H1 (cell line): ENCODE measurements around the gene LSM10. TPM values are rescaled to one million over a fixed set of nuclear protein-coding genes. Genes with fewer than 3 reads are reported as not detected.

Experiments used
- CTCF ChIA-PET: fragments of 300-600 bp; sonication (Branson Sonifier 250); formaldehyde crosslinking; loops from one replicate; lab custom pipeline; 2021; ENCODE audit not compliant: partially characterized antibody; lab: Charles Lee
- POLR2A ChIA-PET: fragments of 300-600 bp; sonication (Branson Sonifier 250); formaldehyde crosslinking; loops from one replicate; lab custom pipeline; 2021; ENCODE audit warnings: inconsistent platforms; ENCODE audit not compliant: partially characterized antibody; lab: Charles Lee
- DNase-seq, 2 experiments: peaks; one replicate each; pipeline versions ENCODE4 v3.0.0 to v3.0.0-alpha.2; 2010 to 2022; ENCODE audit warnings: low spot score in 2 of 2, low read depth in 1 of 2, mixed read lengths in 1 of 2
- FAIRE-seq: peaks from 2 replicates; lab custom pipeline; 2011; peaks lifted over from hg19 to GRCh38; lab: Jason Lieb, UNC
- H2AFZ ChIP-seq: 2 replicates; pipeline ENCODE4 v1.8.1; 2012; ENCODE audit warnings: low read length, inconsistent platforms
- H2AK5ac ChIP-seq: 2 replicates; pipeline ENCODE4 v1.6.1; 2013; ENCODE audit warnings: low read depth, low read length
- H2BK120ac ChIP-seq: replicated peaks from 2 replicates; pipeline ENCODE3; 2013; ENCODE audit warnings: low read depth, low read length, inconsistent platforms
- H2BK12ac ChIP-seq: 2 replicates; pipeline ENCODE4 v1.6.1; 2013; ENCODE audit warnings: low read depth, low read length
- H2BK15ac ChIP-seq: 2 replicates; pipeline ENCODE4 v1.6.1; 2013; ENCODE audit warnings: low read length
- H2BK20ac ChIP-seq: 2 replicates; pipeline ENCODE4 v1.6.1; 2013; ENCODE audit warnings: low read length
- H2BK5ac ChIP-seq: 2 replicates; pipeline ENCODE4 v1.6.1; 2013; ENCODE audit warnings: low read depth, low read length
- H3K14ac ChIP-seq: 2 replicates; pipeline ENCODE4 v1.6.1; 2013; ENCODE audit warnings: inconsistent platforms; ENCODE audit not compliant: insufficient read length
- H3K18ac ChIP-seq: 2 replicates; pipeline ENCODE4 v1.6.1; 2013; ENCODE audit warnings: low read length; ENCODE audit errors: extremely low read depth
- H3K23ac ChIP-seq: 2 replicates; pipeline ENCODE4 v1.6.1; 2013; ENCODE audit warnings: inconsistent platforms; ENCODE audit not compliant: insufficient read length
- H3K23me2 ChIP-seq: 2 replicates; pipeline ENCODE4 v1.6.1; 2013; ENCODE audit warnings: low read depth, low read length
- H3K27ac ChIP-seq: 2 replicates; pipeline ENCODE4 v1.6.1; 2011; ENCODE audit warnings: low read depth, low read length, inconsistent platforms
- H3K27me3 ChIP-seq, 4 experiments: replicated peaks in 1 of 4; 1 replicate in 1 of 4; 2 replicates in 3 of 4; pipeline versions ENCODE4 v1.6.1 to v1.8.1; 2011 to 2013; ENCODE audit warnings: low read length in 3 of 4, mild to moderate bottlenecking in 3 of 4, inconsistent platforms in 2 of 4, mixed read lengths in 2 of 4, moderate library complexity in 1 of 4; ENCODE audit not compliant: control insufficient read depth in 3 of 4, insufficient read depth in 3 of 4; ENCODE audit errors: extremely low read depth in 1 of 4
- H3K36me3 ChIP-seq, 4 experiments: 2 replicates each; pipeline versions ENCODE4 v1.6.1 to v1.8.1; 2011 to 2013; ENCODE audit warnings: mild to moderate bottlenecking in 4 of 4, low read length in 3 of 4, moderate library complexity in 2 of 4, control low read depth in 1 of 4, inconsistent platforms in 1 of 4; ENCODE audit not compliant: insufficient read depth in 4 of 4, control insufficient read depth in 2 of 4
- H3K4ac ChIP-seq: replicated peaks from 2 replicates; pipeline ENCODE3; 2013; ENCODE audit warnings: low read length, low read depth, mixed read lengths, inconsistent platforms; ENCODE audit not compliant: insufficient read length
- H3K4me1 ChIP-seq, 4 experiments: replicated peaks in 1 of 4; 1 replicate in 1 of 4; 2 replicates in 3 of 4; pipeline versions ENCODE4 v1.6.1 to v1.8.1; 2011 to 2013; ENCODE audit warnings: low read length in 3 of 4, inconsistent platforms in 2 of 4, mixed read lengths in 1 of 4; ENCODE audit not compliant: insufficient read depth in 4 of 4, control insufficient read depth in 3 of 4
- H3K4me2 ChIP-seq, 2 experiments: 2 replicates each; pipeline versions ENCODE4 v1.6.1 to v1.8.1; 2011 to 2013; ENCODE audit warnings: low read depth in 2 of 2, low read length in 2 of 2, control low read depth in 1 of 2, inconsistent platforms in 1 of 2, mild to moderate bottlenecking in 1 of 2; ENCODE audit not compliant: insufficient read depth in 1 of 2
- H3K4me3 ChIP-seq, 4 experiments: fragments of 200-600, 300-600 bp in 1 of 4; sonication (generic), shearing (Covaris generic), sonication (Bioruptor Twin) in 1 of 4; 2 replicates each; pipeline versions ENCODE4 v1.5.1 to v1.8.1; 2011 to 2016; ENCODE audit warnings: low read length in 4 of 4, low read depth in 3 of 4, control low read depth in 2 of 4, inconsistent platforms in 2 of 4, mild to moderate bottlenecking in 2 of 4, mixed read lengths in 1 of 4, moderate library complexity in 1 of 4; ENCODE audit not compliant: insufficient read depth in 2 of 4; ENCODE audit errors: extremely low read depth in 1 of 4
- H3K56ac ChIP-seq: replicated peaks from 2 replicates; pipeline ENCODE3; 2013; ENCODE audit warnings: low read depth, mild to moderate bottlenecking, mixed read lengths, low read length, inconsistent platforms; ENCODE audit not compliant: insufficient read length
- H3K79me1 ChIP-seq: 2 replicates; pipeline ENCODE4 v1.6.1; 2013; ENCODE audit warnings: low read depth, low read length, control low read depth
- H3K79me2 ChIP-seq, 2 experiments: 2 replicates each; pipeline versions ENCODE4 v1.6.1 to v1.8.1; 2012 to 2013; ENCODE audit warnings: low read length in 2 of 2, mild to moderate bottlenecking in 2 of 2, inconsistent platforms in 1 of 2; ENCODE audit not compliant: insufficient read depth in 2 of 2, control insufficient read depth in 1 of 2
- H3K9ac ChIP-seq, 4 experiments: replicated peaks in 1 of 4; 1 replicate in 1 of 4; 2 replicates in 3 of 4; pipeline versions ENCODE4 v1.6.1 to v1.8.1; 2011 to 2013; ENCODE audit warnings: low read depth in 3 of 4, low read length in 3 of 4, control low read depth in 2 of 4, mild to moderate bottlenecking in 2 of 4, moderate library complexity in 2 of 4, inconsistent platforms in 1 of 4; ENCODE audit errors: extremely low read depth in 1 of 4
- H3K9me3 ChIP-seq, 2 experiments: 2 replicates each; pipeline versions ENCODE4 v1.6.1 to v1.8.1; 2012 to 2013; ENCODE audit warnings: mild to moderate bottlenecking in 2 of 2, moderate library complexity in 2 of 2, control low read depth in 1 of 2, inconsistent platforms in 1 of 2, low read depth in 1 of 2, low read length in 1 of 2, mixed read lengths in 1 of 2; ENCODE audit not compliant: insufficient read depth in 2 of 2
- H4K20me1 ChIP-seq, 2 experiments: replicated peaks in 1 of 2; 2 replicates each; pipeline versions ENCODE3 to v1.8.1; 2011 to 2013; ENCODE audit warnings: inconsistent platforms in 2 of 2, low read length in 2 of 2, mild to moderate bottlenecking in 1 of 2; ENCODE audit not compliant: insufficient read depth in 2 of 2, control insufficient read depth in 1 of 2
- H4K5ac ChIP-seq: 2 replicates; pipeline ENCODE4 v1.6.1; 2013; ENCODE audit warnings: low read length, low read depth, mixed read lengths, inconsistent platforms; ENCODE audit not compliant: insufficient read length
- H4K8ac ChIP-seq: 2 replicates; pipeline ENCODE4 v1.8.0; 2013; ENCODE audit warnings: mild to moderate bottlenecking, moderate library complexity, low read length, inconsistent platforms; ENCODE audit not compliant: insufficient read depth; ENCODE audit errors: extremely low read depth
- H4K91ac ChIP-seq: replicated peaks from 2 replicates; pipeline ENCODE3; 2013; ENCODE audit warnings: low read length, mixed read lengths, inconsistent platforms; ENCODE audit not compliant: insufficient read length
- BRCA1 ChIP-seq: IDR thresholded peaks from 2 replicates; pipeline ENCODE4 v1.6.1; 2012; ENCODE audit warnings: low read depth, low read length, improper control_type of control experiment
- CREB1 ChIP-seq: IDR thresholded peaks from 2 replicates; pipeline ENCODE4 v1.6.1; 2012; ENCODE audit warnings: inconsistent platforms
- CTCF ChIP-seq, 3 experiments: IDR thresholded peaks; 1 replicate in 2 of 3; 2 replicates in 1 of 3; pipeline versions ENCODE4 v1.5.1 to v1.6.1; 2011; ENCODE audit warnings: low read length in 3 of 3, mild to moderate bottlenecking in 3 of 3, inconsistent platforms in 2 of 3, low read depth in 1 of 3, moderate library complexity in 1 of 3; ENCODE audit not compliant: insufficient read depth in 1 of 3; ENCODE audit errors: control extremely low read depth in 1 of 3
- E2F6 ChIP-seq: IDR thresholded peaks from 2 replicates; pipeline ENCODE4 v1.6.1; 2012; ENCODE audit warnings: inconsistent platforms
- EZH2 ChIP-seq: fragments of 200-600 bp; sonication (generic); IDR thresholded peaks from 2 replicates; pipeline ENCODE4 v1.7.1; 2012; ENCODE audit warnings: low read depth, mild to moderate bottlenecking, moderate library complexity, low read length, inconsistent platforms; ENCODE audit not compliant: severe bottlenecking
- GTF2F1 ChIP-seq: IDR thresholded peaks from 2 replicates; pipeline ENCODE4 v1.6.1; 2012; ENCODE audit warnings: low read depth, low read length, improper control_type of control experiment, borderline replicate concordance
- JUND ChIP-seq: IDR thresholded peaks from 2 replicates; pipeline ENCODE4 v1.6.1; 2011; ENCODE audit warnings: mild to moderate bottlenecking, improper control_type of control experiment, low read length
- MAX ChIP-seq: IDR thresholded peaks from 2 replicates; pipeline ENCODE4 v1.6.1; 2012; ENCODE audit warnings: inconsistent platforms
- PHF8 ChIP-seq: fragments of 200-600 bp; sonication (generic); conservative IDR thresholded peaks from 2 replicates; pipeline ENCODE4 v1.7.1; 2012; ENCODE audit warnings: low read depth, mild to moderate bottlenecking, inconsistent platforms, low read length, moderate library complexity
- YY1 ChIP-seq: IDR thresholded peaks from 2 replicates; pipeline ENCODE4 v1.6.1; 2011; ENCODE audit warnings: low read depth, mild to moderate bottlenecking, low read length
- WGBS, 2 experiments: shearing (Covaris generic) in 1 of 2; methylation state at CpG; one replicate each; pipeline versions ENCODE4 v1.1.6 to v1.1.7; 2013 to 2015; ENCODE audit warnings: low lambda C conversion rate in 2 of 2, mixed read lengths in 2 of 2, inconsistent platforms in 1 of 2, low coverage in 1 of 2, missing lambda C conversion rate in 1 of 2; ENCODE audit not compliant: insufficient replicate concordance in 2 of 2, insufficient coverage in 1 of 2, insufficient read length in 1 of 2; ENCODE audit errors: extremely low coverage in 1 of 2, missing lambda C conversion rate in 1 of 2; 5-methylcytosine and 5-hydroxymethylcytosine counted together
- polyA plus RNA-seq, 7 experiments: library from polyadenylated mRNA; depleted of rRNA in 3 of 7; stranded (reverse) in 5 of 7; unstranded in 2 of 7; fragments of >200 nt in 5 of 7; fragments of 200-250 nt in 2 of 7; gene quantifications; 1 replicate in 5 of 7; 2 replicates in 1 of 7; 4 replicates in 1 of 7; pipeline versions ENCODE4 v1.2.1 to v1.2.3, GENCODE V29; 2011 to 2013; ENCODE audit warnings: missing spikeins in 2 of 7, mixed read lengths in 2 of 7
- total RNA-seq: library from RNA; stranded (reverse); fragmentation: NEBNext Ultra II Directional; extraction: Animal tissue kit (Norgen Biotek cat#: 25700); gene quantifications from 2 replicates; pipeline ENCODE4 v1.2.1, GENCODE V29; 2021

The LSM10 gene
- total and polyA plus RNA-seq, 2 of the 8 experiments (the other 6 are each of a cell fraction or from before 2014, with no cell fraction given): 59.5 to 140 TPM

- Histone ChIP-seq H3K9ac (no peak overlapping the region), H2BK15ac (no peak overlapping the region; the same call in 1 of the 2 replicates), H2BK120ac (no peak overlapping the region), H3K9me3 (no peaks in the 10 kb centered on the region), H3K23ac (no peak overlapping the region), H3K4me2 (no peak overlapping the region), H3K79me1 (no peaks in the 10 kb centered on the region), H4K5ac (no peak overlapping the region), H2BK20ac (no peak overlapping the region), H4K8ac (no peak overlapping the region), H2BK12ac (no peak overlapping the region), H3K23me2 (no peaks in the 10 kb centered on the region), H3K79me2 (no peaks in the 10 kb centered on the region), H3K27ac (no peak overlapping the region), H3K27me3 (no peaks in the 10 kb centered on the region), H2AK5ac (no peak overlapping the region), H2BK5ac (no peak overlapping the region), H3K4me1 (no peaks in the 10 kb centered on the region), H3K4ac (no peak overlapping the region), H3K4me3 (no peak overlapping the region), H3K14ac (no peak overlapping the region), H4K91ac (no peak overlapping the region), H4K20me1 (no peaks in the 10 kb centered on the region), H2AFZ (no peak overlapping the region), H3K56ac (no peak overlapping the region), H3K18ac (no peak overlapping the region), H3K36me3 (no peaks in the 10 kb centered on the region)
- 32% methylated on average over 13 of the region's 13 CpGs; no CpG with 5 or more reads in 1 of the 2 experiments for WGBS, 2 experiments
- peak; percentile 79 to 100 for DNase-seq
- ChIA-PET CTCF (interaction anchor here (0.6 to 4.6 kb wide), 14 partner anchors 8 to 294 kb away, joined by 3 to 30 read pairs (median 6); no protein-coding TSS in a partner anchor), POLR2A (interaction anchor here (1.5 to 3.3 kb wide), 4 partner anchors 34 to 115 kb away, joined by 3 to 18 read pairs (median 6); partner anchors contain the start of gene SH3D21)
- peak; percentile 98 for FAIRE-seq
- 0 out of 2 replicates have a peak, but pooled peaks have one; percentile 9 for TF ChIP-seq BRCA1
- peak; percentile 22; the same call in 1 of the 2 replicates for TF ChIP-seq YY1
- TF ChIP-seq CREB1: no peak
- 0 out of 2 replicates have a peak, but pooled peaks have one; percentile 8 for TF ChIP-seq MAX
- no peak for TF ChIP-seq EZH2
- no peak for TF ChIP-seq GTF2F1
- TF ChIP-seq E2F6: no peak
- TF ChIP-seq JUND: 0 out of 2 replicates have a peak, but pooled peaks have one; percentile 53
- no peak for TF ChIP-seq PHF8
- peak; percentile 91 to 99 (median 99) for TF ChIP-seq CTCF (IDR thresholded peaks at IDR 0.05; ENCODE audit: control extremely low read depth in 1 of 3, insufficient read depth in 1 of 3, low read depth in 1 of 3, low read length in 3 of 3)
Measured at GRCh38 chr1:36420836-36421317, 23.2 kb upstream of the LSM10 start.
